ENCODE measurements around the gene PTH1R.

The PTH1R gene

GRCh38 chr3:46930166-46930944, 52.8 kb downstream of the PTH1R start:
- no peak for DNase-seq (ENCODE audit: low read depth in 3 of 3)

DNA sequence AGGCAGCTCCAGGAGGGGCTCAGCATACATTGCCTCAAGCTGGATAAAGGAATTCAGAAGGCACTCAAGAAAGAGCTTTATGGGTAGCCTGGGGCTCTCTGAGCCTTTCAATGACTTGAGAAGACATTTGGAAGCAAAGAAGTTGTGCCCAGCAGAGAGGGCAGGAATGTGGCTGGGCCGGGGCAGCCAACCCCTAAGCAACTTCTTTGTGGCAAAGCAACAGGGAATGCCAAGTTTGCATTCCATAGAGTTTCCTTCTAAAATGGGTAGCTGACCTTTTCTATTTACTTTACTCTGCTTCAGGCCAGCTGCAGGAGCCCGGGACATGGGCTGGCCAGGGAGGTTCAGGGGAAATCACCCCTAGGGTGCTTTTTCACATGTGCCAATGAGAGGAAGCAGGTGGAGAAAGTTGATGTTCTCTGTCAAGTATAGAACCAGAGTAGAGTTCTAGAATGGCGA, 53.5 kb downstream of the PTH1R start:
- DNase-seq (ENCODE audit: low read depth in 3 of 3) = no peak

DNA sequence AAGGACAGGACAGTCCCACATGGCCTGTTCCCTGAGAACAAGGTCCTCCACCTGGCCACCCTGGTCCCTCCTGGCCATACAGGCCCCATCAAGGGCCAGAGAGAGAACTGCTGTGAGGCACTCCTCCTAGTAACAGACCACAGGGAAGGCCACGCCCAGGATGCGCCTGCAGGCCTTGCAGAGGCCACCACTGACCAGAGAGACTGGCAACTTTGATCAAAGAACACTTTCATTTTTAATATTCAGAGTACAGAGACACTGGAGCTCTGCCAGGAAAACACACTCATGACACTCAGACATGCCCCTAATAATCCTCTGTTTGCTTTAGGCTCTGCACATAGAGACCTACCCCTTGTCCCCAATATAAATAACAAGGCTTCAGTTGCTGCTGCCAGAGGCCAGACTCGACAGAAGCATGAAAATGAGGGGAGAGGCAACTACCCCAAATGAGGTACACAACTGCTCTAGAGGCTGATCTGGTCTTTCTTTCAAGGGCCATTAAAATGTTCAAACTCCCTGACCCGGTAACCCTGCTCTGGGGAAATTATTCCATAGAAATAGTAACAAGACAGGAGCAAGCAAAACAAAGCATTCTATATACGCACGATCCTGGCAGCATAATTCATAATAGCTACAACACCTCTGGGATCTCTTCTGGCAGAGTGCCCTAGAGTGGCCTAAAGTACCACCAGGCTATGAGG, 54.3 kb downstream of the PTH1R start:
- no peak for DNase-seq (ENCODE audit: low read depth in 3 of 3)

DNA sequence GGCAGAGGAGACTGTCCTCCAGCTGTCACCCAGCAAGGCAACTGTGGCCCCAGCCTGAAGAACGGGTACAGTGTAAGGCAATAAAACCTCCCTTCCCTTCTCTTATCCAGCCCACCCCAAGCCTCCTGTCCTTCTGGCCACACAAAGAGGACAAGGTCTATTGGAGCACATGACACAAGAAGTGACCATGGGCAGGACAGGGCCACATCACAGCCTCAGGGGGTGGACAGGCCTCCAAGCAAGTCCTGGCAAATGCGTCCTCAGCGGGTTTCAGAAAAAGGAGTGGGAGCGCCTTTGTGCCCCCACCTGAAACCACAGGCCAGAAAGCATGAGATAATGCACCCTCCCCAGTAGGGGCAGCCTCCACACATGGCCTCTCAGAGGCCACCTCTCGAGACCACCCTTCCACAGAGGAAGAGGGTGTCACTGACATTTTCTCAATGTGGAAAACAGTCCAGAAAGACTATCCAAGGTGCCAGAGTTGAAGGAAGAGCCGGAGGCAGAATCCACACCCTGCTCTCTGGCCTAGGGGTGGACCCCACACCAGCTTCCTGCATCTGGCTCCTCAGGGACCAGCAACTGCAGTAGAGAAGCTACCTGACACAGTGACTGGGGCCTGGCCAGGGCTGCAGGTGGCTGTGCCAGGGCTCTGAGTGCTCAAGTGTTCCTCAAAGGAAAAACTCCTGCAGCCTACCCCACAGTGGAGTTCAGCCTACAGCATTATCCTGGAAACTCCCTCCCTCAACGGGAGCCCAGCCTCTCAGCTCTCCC, 55.1 kb downstream of the PTH1R start:
- DNase-seq (ENCODE audit: low read depth in 3 of 3) = no peak

- DNase-seq (ENCODE audit: low read depth in 3 of 3) = no peak
Measured at GRCh38 chr3:46933261-46933660, 55.7 kb downstream of the PTH1R start.

- no peak for DNase-seq (ENCODE audit: low read depth in 3 of 3)
Measured at GRCh38 chr3:46934072-46934471, 56.6 kb downstream of the PTH1R start.

- no peak for DNase-seq (ENCODE audit: low read depth in 3 of 3)
Measured at GRCh38 chr3:46934498-46935167, 57.1 kb downstream of the PTH1R start.

DNA sequence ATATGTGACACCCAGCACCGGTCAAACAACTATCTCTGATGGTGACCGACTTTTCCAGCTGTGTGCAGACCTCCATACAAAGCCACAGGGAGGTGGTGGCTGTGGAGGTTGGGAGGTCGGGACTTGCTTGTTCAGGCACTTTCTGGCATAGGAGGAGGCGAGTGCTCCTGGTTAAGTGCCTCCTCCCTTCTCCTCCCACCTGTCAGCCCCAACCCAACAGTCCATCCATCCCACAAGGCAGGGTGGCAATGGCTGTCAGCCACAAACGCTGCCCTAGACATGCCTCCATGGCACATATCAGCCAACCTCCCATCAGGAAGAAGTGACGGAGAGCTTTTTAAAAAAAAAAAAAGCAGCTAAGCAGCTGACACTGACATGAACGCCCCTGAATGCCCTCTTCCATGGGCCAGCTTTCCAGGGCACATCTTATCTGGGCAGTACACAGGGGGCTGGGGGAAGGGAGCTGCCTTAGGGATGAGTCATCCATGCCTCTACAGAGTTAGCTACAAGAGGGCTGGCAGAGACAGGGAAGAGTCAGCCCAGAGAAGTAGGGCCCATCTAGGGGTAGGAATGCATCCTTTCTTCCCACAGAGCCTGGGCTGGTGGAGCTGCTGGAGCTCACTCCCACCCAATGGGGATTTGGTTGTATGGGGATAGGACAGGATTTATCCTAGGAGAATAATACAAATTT, 57.8 kb downstream of the PTH1R start:
- DNase-seq (ENCODE audit: low read depth in 3 of 3) = no peak

DNA sequence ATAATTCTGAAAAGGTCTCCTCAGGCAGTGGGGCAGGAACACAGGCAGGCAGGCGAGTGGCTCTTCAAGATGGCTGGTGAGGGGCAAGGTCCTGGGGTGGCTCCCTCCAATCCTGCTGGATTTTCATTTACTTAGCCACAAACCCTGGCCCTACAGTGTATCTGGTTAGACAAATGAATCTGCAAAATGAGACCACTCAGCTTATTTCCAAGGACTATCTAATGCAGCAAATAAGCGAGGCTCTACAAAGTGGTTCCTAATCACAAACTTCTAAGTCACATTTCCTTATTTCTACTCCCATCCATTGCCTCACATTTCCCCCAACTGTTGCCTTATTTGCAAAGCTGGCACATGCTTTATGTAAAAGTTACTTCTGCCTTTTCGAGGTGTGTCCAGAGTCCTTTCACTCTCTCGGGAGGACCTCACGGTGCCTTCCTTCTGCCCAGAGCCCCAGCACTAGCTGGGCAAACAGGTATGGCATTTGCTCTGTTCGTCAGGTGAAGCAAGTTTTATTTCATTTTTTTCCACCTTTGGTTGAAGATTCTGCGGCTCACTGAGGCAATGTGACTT, 58.6 kb downstream of the PTH1R start:
- DNase-seq (ENCODE audit: low read depth in 3 of 3) = no peak

DNA sequence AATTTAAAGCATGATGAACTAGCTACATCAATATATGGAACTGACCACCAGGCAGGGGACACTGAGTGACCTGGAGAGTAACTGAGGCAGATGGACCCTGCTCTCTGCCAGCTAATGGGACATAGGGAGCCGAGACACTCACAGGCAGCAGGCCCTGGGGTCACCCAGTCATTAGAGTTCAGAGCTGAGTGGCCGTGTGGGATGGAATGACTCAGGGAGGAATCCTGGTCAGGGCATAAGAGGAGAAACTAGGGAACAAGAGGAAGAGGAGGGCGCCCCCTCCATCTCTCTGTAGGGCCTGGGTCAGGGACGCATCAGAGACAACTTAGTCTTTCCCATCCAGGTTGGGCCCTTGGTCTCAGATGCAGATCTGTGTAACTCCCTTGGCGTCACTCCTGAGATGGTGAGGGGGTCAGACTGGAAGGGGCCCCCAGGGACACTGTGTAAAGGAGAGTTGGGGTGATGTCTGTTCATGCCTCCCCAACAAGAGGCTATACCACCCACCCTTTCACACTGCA, 59.3 kb downstream of the PTH1R start:
- no peak for DNase-seq (ENCODE audit: low read depth in 3 of 3)

DNA sequence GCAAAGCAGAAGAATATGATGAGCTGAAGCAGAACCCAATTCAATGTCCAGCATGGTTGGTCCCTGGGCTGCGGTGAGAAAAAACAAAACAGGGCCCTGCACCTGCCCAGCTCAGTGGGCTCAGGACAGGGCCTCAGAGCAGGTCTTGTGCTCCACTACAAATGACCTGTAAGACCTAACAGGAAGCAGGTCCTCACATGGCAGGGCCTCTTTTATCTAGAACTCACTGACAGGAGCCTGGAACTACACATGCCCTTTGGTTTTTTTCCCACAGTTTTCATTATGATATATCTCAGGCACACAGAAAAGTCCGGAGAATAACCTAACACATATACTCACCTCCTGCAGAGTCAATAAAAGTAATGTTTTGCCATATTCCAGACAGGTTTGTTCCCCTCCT, 60.6 kb downstream of the PTH1R start:
- no peak for DNase-seq (ENCODE audit: low read depth in 3 of 3)

DNA sequence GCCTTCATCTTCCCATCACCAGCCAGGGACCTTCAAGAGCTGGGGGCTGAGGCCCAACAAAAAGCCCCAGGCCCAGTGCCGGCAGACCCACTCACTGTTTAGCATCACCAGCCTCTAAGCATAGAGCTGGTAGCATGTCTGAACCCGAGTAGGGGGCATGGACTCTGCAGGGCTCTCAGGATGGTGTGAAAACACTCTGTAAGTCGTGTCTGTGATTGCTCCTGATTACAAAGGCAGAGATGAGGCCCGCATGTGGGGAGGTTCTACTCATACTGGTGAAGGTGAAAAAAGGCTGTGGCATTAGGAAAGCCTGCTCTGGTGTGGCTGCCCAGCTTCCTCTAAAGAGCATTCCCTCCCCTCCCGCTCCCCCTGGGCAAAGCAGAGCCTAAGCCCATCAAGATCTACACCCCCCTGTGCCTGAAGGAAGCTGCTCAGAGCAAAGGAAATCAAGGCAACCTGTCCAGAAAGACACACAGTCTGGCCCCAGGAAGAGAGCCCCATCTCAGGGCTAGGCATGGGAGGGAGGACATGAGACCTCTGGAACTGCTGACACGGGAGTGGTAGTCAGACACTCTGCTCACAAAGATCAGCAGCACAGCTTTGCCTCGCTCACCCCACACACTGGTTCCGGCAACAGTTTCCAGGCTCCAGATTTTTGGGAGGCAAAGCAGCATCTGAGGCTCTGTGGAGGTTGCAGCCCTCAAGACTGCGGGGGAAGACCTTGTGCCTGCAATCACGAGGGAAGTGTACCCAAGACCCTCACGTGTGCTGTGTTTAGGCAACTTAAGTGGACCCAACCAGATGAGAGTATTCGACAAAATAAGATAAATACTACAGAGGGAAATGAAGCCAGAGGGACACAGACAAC, 62.3 kb downstream of the PTH1R start:
- DNase-seq (ENCODE audit: low read depth in 3 of 3) = no peak

DNA sequence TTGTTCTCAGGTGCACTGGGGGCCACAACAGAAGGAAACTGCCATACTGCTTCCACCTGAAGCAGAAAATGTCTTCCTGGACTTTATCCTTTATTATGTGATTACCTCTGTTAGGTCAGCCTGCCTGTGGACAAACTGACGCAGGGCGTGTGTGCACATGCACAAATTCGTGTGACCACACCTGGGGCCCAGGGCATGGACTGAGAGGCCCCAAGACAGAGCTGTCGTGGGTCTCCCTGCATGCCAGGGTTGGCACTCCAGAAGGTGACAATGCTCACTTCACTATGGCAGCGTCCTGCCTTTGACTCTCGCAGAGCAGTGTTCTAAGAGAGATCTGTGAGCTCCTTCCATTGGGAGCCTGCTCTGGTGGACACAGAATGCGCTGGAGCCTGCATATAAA, 64.6 kb downstream of the PTH1R start:
- DNase-seq (ENCODE audit: low read depth in 3 of 3) = no peak

DNA sequence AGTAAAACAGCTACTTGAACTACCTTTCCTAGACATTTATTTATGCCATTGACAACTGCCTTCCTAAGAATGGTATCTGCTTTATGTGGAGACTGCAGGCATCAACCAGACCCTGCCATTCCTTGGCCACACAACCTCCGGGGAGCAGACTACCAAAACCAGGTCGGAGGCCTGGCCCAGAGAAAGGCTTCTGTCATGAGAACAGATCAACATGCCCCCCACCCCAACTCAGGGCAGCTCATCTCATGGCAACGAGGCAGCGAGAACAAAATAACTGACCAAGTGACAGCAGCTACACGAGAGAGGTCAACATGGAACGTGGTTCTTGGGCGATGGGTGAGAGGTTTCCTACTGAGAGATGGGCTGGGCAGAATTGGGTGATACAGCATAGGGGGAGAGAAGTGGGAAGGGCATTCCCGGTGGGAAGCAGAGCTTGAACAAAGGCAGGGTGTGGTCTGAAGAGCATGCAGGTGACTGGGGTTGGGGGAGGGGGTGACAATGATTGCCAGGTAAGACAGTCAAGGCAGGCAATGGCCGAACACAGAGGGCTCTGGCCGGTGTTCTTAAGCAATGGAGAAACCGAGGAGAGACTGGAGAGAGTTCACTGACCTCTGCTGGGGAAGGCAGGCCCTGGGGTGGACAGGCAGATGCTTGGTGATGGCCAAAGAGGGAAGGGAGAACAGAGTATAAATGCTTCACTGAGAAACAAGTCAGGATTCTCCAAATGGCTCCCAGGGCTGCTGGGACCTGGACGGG, 65.1 kb downstream of the PTH1R start:
- DNase-seq (ENCODE audit: low read depth in 3 of 3) = no peak

DNA sequence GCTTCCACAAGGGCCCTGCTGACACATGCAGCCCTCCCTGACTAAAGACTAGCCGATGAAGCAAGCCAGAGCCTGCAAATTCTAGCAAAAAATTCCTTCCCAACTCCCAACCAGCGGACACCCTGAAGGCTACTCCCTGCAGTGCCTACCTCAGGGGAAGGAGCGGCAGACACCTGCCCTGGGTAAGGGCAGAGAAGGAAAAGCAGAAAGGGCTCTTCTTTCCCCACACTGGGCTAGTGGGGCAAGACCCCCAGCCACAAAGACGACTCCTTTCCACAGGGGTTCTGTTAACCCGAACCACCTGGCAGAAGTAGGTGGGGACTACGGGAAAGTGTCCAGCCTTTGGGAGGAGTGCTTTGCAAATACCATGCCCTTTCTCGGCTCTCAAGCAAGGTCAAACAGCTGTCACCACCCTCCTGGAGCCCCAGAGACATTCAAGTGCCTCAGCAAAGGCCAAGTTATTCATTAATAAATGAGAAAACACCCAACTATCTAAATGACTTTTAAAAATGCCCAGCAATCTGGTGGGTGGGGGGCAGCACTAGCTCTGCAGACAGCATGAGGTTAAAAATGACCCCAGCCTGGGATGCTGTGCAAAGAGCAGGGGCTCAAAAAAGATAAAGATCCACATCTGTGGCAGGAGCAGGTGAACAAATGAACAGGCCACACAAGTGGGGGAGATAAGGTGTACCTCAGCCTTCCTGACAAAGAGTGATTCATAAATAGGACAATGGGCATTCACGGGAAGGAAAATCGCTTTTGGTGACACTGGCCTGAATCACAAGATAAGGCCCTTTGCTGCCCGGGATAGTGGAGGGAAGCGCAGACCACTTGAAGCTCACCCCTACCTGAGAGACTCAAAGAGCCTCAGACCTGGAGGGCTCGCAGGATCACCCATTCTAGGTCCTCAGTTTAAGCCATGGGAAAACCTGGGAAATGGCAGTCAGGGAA, 66.0 kb downstream of the PTH1R start:
- no peak for DNase-seq (ENCODE audit: low read depth in 3 of 3)

GRCh38 chr3:46944191-46944590, 66.7 kb downstream of the PTH1R start:
- DNase-seq (ENCODE audit: low read depth in 3 of 3) = no peak

DNA sequence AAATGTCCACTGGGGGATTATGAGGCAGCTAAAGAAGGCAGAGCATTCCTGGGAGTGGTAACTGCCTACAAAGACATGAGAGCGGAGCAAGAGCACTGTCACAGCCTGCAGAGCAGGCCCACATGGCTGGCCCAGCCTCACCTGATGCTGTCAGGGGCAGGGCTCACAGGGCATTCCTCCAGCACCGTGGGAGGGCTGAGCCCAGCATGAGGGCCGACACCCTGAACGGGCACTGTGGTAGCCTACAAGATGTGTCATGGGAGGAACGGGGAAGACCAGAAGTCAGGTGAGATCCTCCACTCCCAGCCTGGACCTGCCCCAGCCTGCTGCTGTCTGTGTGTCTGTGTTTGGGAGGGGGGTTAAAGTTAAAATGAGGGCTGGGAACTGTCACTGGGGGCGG, 68.9 kb downstream of the PTH1R start:
- DNase-seq (ENCODE audit: low read depth in 3 of 3) = no peak
